GM21529 (cell line): ENCODE results near the gene TM7SF3.
"Not testable (repeated sequence)": the region's sequence is repeated elsewhere in the genome, so short reads cannot be mapped to it uniquely, and the experiment has no call there.

Experiments used
- ATAC-seq: cut with Tn5 transposase; IDR thresholded peaks from one replicate; pipeline ENCODE4 v1.9.1; 2021; ENCODE audit not compliant: unreplicated experiment

Gene TM7SF3

GRCh38 chr12:27014085-27014858 is at the start of gene TM7SF3:
TM7SF3 (minus strand) TSS chr12:27014384; CDS start chr12:27014168, 216 bp downstream.
- peak; percentile 82 for ATAC-seq

GRCh38 chr12:27063250-27063851 is 49.2 kb upstream of the TM7SF3 start:
- ATAC-seq: no peak

- ATAC-seq: no peak
Measured at GRCh38 chr12:27061317-27061716, 47.1 kb upstream of the TM7SF3 start.

DNA sequence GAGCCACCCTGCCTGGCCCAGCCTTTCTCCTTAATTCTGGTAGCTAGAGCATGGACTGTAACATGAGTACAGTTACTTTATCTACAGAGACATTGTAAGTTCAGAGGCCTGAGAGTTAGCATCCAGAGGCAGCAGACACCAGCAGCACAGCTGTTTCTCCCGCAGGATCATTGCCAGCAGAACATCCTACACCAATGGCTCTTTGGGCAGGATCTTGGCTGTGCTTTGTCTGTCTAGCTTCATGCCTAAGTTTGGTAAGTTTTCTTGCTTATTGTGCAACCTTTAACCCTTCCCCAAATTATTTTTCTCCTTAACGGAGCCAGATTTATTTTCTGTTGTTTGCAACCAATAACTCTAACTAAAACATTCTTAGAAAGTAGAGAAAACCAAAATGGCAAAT is 46.6 kb upstream of the TM7SF3 start:
- no peak for ATAC-seq

DNA sequence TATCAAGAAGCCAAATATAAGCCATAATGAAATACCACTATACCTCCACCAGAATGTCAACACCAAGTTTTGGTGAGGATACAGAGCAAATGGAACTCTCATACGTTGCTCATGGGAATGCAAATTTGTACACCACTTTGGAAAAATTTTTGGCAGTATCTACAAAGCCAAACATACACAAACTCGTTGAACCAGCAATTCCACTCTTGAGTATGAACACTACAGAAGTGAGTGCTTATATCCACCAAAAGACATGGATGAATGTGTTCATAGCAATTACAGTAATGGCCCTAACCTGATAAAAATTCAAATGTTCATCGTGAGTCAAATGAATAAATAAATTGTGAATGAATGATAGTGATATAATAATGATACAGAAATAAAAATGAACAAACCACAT is 43.4 kb upstream of the TM7SF3 start:
- ATAC-seq: no peak

GRCh38 chr12:27055966-27056365 is 41.8 kb upstream of the TM7SF3 start:
- ATAC-seq: no peak

DNA sequence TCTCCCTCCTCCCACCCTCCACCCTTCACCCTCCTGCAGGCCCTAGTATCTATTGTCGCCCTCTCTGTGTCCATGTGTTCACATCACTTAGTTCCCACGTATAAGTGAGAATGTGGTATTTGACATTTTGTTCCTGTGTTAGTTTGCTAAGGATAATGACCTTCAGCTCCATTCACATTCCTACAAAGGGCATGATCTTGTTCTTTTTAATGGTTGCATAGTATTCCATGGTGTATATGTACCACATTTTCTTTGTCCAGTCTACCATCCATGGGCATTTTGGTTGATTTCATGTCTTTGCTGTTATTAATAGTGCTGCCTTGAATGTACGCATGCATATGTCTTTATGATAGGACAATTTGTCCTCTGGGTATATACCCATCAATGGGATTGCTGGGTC is 38.6 kb upstream of the TM7SF3 start:
- no peak for ATAC-seq

DNA sequence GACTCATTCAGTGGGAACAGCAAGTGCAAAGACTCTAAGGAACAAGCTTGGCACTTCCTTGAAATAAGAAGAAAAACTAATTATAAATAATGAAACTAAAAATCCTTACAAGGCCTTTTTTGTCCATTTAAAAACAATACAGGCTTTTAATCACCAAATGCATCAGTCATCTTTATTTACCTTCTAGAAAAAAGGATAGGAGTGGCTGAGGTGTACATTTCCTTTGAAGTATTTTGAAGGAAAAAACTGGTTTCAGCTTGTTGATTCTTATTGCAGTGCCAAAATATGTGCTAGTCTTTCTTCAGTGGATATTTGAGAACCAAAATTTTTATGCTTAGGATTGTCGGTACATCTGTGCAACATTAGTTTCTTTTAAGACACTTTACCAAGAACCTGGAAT is 38.0 kb upstream of the TM7SF3 start:
- no peak for ATAC-seq

- ATAC-seq: no peak
Measured at GRCh38 chr12:27048822-27049752, 34.9 kb upstream of the TM7SF3 start.

DNA sequence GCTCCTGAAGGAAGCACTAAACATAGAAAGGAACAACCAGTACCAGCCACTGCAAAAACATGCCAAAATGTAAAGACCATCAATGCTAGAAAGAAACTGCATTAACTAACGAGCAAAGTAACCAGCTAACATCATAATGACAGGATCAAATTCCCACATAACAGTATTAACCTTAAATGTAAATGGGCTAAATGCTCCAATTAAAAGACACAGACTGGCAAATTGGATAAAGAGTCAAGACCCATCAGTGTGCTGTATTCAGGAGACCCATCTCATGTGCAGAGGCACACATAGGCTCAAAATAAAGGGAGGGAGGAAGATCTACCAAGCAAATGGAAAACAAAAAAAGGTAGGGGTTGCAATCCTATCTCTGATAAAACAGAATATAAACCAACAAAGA is 27.8 kb upstream of the TM7SF3 start:
- not testable (repeated sequence) for ATAC-seq

GRCh38 chr12:27040637-27041036 is 26.5 kb upstream of the TM7SF3 start:
- not testable (repeated sequence) for ATAC-seq

DNA sequence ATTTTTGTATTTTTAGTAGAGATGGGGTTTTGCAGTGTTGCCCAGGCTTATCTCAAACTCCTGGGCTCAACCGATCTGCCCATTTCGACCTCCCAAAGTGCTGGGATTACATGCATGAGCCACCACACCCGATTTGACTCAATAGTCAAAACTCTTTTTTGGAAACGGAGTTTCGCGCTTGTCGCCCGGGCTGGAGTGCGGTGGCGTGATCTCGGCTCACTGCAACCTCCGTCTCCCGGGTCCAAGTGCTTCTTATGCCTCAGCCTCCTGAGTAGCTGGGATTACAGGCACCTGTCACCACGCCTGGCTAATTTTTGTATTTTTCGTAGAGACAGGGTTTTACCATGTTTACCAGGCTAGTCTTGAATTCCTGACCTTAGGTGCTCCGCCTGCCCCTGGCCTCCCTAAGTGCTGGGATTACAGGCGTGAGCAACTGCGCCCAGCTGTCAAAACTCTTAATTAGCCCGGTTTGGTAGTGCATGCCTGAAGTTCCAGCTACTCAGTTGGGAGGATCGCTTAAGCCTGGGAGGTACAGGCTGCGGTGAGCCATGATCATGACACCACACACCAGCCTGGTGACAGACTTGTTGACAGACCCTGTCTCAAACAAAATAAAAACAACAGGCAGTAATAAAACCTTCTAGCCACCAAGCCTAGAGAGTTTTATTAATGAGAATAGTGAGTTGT is 20.6 kb upstream of the TM7SF3 start:
- no peak for ATAC-seq

DNA sequence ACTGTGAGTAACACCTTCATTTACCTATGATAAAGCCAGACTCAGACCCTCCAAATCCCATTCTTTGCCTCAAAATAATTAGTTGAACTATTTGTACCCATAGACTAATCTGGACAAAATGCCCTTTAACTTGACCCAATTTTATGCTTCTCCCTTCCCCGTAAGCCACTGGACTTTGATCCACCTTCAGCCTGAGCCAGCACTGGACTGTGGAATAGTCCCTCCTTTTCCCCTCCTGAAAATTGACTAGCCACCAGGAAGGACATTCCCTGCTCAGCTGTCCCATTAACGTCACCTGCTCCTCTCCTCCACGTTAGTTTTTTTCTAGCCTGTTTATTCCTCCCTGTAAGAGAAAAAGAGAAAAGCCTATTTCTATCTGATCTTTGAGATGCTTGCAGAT is 18.5 kb upstream of the TM7SF3 start:
- no peak for ATAC-seq

DNA sequence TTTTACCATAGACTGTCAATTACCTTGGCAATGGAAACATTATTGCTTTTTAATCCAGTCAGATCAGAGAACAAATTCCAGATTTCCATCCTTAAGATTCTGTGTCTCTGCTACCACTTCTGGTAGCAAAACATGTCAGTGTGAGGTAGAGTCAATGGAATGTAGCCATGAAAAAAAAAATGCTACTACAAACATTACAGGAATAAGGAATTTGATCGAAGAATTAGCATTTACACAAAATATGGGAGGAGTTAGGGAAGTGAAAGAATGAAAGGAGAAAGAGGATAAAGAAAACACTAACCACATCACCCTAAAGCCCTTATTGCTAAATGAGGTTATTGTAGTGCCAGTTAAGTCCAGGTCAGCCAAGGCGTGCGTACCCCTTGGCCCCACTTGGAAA is 17.3 kb upstream of the TM7SF3 start:
- ATAC-seq: no peak

DNA sequence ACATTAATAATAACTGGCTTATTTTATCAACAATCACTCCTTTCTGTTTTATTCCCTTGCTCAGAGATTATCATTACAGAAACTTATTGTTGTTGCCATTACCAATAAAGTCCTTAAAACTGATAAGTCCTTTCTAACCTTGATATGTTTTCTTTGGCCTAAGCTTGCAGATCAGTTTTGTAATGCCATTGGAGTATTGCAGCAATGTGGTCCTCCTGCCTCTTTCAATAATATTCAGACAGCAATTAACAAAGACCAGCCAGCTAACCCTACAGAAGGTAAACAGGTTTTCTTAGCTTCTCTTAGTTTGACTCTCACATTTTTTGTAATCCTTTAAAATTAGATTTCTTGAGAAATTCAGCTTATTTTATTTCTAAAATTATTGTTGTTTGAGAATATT is 12.1 kb upstream of the TM7SF3 start:
- no peak for ATAC-seq

DNA sequence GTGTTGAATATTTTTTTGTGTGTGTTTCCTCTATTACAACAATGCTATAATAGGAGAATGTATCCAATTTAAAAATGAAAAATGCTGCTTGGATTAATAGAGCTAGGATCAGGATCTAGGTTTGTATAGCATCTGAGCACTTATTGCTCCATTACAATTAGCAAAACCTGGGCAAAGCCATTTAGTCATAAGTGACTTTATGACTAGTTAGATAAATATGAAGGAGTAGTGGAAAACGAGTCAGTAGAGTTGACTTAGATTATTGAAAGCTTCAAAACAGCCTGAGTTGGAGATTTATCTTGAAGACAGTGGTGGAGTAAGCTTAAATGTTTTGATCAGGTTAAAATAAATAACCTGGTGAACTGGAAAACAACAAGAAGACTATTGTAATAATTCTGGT is 10.9 kb upstream of the TM7SF3 start:
- no peak for ATAC-seq

- ATAC-seq: no peak
Measured at GRCh38 chr12:27024291-27024690, 10.1 kb upstream of the TM7SF3 start.

DNA sequence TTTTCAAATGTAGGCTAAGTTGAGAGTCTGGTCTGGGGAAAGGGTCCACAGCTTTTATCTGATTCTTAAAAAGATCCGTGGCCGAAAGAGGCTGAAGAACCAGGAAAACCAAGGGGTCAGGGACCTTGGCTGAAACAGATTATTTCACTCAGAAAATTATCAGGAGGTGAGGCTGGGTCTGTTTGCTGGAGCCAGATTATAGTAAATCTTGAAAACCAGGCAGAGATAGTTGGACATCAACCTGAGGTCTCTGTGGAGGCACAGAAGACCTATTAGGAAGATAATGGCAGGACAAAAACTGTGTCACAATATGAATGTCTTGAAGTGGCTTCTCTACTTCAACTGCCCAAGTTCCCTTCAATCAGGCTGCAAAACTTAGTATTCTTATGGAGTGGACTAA is 6.6 kb upstream of the TM7SF3 start:
- ATAC-seq: no peak

GRCh38 chr12:27018037-27018436 is 3.9 kb upstream of the TM7SF3 start:
- ATAC-seq: no peak

DNA sequence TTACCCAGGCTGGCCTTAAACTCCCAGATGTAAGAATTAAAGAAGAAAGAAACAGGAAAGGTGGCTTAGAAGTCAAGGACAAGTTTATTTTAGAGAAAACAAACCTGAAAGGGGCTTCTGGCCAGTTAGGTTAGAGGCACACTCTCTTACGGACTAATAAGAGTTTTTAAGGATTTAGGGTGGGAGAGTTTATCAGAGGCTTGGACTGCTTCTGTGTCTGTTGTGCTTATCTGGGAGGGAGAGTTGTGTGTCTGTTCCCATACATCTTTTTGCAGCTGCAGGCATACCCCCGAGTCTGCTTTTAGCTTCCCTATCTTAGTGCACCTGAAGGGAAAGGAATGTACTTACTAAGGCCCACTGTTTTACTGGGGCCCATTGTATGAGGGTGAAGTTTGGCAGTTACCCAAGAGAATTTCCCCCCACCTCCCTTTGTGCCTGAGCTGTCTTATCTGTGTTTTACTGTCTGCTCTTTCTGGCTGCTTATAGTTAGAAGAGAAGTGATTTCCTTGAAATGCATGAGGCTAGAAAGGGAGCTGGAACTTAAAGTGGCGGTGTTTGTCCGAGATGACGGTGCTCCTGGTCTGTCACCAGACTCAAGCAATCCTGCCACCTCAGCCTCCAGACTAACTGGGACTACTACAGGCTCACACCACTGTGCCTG is 3.1 kb upstream of the TM7SF3 start:
- not testable (repeated sequence) for ATAC-seq

- no peak for ATAC-seq
Measured at GRCh38 chr12:27015730-27016076, 1.5 kb upstream of the TM7SF3 start.
